GM21825 (cell line): Measurements from ENCODE around the gene SIK1.
"Not testable (repeated sequence)": the region's sequence is repeated elsewhere in the genome, so short reads cannot be mapped to it uniquely, and the experiment has no call there.

Source experiments
- ATAC-seq: cut with Tn5 transposase; IDR thresholded peaks from one replicate; pipeline ENCODE4 v1.9.1; 2021; ENCODE audit warnings: mild to moderate bottlenecking, moderate library complexity; ENCODE audit not compliant: unreplicated experiment

Gene SIK1

DNA sequence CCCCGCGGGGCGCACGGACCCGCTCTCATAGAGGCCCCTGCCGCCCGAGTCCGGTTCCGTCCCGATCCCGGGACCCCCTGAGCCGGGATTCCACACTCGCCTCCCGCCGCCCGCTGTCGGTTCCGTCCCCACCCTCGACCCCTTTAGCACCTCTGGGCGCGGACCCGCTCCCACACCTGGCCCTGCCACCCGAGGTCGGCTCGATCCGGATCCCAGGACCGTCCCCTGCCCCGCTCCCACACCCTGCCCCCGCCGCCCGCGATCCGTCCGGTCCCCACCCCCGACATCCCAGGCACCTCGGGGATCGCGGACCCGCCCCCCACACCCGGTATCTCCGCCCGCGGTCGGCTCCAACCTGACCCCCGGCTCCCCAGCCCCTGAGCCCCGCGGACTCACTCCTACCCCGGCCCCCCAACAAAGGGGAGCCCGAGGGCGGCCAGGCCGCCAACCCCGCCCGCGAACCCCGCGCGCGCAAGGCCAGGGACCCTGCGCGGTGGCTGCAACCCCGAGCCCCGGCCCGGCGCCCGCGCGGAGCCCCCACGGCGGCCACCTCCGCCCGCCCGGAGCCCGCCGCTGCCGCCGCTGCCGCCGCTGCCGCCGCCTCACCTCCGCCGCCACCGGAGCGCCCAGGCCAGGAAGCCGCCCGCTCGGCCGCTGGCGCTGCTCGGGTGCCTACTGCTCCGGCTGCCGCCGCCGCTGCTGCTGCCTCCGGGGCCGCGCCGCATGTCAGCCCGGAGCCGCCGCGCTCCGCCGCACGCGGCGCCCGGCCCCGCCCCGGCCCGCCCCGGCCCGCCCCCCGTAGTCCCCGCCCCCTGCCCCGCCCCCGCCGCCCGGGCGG is at the start of gene SIK1:
Gene SIK1, minus strand, starts transcription at position 728 of the 838 bp plus-strand sequence. CDS start 953 bp downstream, outside the sequence.
- ATAC-seq = not testable (repeated sequence)

DNA sequence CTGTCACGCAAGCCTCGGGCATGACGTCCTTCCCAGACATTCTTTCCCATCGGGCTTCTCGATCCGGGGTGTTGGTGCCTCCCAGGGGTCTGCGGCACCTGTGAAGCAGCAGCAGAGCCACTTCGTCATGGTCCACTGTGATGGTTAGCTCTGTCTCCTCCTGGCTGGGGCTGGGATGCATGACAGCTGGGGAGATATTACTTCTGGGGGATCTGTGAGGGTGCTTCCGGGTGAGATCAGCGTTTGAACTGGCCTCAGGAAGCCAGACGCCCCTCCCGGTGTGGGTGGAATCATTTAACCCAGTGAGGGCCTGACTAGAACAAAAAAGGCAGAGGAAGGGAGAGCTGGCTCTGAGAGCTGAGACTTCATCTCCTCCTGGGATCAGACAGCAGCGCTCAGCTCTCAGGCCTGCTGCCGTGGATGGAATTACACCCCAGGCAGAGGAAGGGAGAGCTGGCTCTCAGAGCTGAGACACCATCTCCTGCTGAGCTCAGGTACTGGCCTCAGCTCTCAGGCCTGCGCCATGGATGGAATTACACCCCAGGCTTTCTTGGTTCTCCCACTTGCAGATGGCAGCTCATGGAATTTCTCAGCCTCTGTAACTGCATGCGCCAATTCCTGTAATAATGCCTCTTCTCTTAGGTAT is 44.8 kb upstream of the SIK1 start:
- not testable (repeated sequence) for ATAC-seq

DNA sequence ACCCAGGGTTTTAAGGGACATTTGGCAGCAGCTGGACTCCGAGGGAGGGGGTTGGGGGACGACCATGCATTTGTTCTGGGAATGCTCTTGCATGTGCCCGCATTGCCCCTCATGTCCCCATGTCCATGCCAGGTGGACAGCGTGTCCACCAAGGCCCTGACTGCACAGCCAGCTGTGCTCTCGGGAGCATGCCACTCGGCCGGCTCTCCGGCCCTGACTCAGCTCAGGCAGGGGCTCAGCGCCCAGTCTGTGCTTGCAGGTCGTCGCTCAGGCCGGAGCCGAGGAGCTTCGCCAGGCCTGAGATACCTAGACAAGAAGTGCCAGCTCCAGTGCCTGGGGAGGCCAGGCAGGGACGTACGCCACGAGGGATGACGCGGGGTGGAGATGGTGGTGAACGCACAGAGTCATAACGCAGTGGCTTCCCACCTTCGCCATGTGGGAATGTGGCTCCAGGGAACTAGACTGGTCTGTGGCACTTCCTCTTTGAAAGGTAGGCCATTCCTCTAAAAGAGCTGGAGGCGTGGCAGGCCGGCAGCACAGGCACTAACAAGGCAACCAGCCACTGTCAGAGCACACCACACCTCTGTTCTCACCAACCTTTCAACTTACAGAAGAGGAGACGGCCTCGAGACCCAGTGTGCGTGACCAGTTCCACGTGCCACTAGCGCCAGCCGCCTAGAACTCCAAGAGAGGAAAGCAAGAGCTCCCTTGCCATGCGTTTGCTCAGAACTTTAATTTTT is 43.0 kb upstream of the SIK1 start:
- not testable (repeated sequence) for ATAC-seq

DNA sequence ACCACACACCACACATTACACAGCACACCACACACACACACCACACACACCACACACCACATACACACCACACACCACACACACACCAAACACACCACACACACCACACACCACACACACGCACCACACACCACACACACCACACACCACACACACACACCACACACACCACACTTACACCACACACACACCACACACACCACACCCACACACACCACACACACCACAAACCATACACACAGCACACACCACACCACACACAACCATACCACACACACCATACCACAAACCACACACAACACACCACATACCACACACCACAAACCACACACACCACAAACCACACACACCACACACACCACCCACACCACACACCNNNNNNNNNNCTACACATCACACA is 40.9 kb upstream of the SIK1 start:
- no peak for ATAC-seq

DNA sequence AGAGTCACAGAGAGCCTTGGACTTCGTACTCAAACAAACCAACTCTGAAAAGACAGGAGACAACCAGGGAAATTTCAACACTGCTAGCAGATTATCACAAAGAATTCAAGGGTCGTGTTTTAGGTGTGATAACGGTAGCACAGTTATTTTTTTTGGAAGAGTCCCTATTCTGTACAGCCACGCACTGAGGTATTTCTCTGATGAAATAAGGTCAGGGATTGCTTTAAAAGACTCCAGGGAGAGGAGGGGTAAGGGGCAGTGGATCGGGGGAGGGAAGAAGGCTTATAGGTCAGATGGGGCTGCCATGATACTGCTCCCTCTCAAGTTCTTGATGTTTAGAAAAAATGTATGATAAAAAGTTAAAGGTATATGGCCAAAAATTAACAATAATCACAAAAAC is 38.2 kb upstream of the SIK1 start:
- ATAC-seq = not testable (repeated sequence)

DNA sequence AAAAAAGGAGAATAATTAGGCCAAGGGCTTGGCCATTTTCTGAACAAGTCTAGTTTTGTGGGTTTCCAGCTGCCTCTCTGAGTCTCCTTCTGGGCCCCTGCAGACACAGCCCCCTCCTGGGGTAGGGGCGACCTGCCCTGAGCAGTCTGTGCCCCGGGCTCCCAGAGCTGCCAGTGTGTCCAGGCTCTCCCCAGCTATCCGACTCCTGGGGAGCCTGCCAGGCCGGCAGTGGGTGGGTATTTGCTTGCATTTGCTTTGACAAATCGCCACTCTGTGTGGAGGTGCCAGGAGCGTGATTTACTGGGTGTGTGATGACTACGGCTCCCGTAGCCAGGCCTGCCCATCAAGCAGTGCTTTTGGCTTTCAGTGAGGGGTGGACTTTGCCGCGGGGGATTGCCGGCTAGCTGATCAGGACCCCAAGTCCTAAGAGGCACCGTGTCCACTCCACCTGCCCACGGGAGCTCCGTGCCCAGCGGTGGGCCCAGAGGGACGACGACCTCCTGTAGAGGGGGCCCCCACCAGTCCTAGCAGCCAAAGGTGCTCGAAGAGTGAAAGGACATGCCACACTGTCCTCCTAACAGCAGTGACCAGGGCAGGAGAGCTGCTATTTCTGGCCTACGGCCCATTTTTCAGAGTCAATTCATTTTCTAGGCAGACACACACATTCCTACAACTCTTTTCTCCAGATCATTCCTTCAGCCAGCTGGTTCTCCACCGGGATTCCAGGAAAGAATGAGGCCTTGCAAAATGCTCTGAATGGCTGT is 36.7 kb upstream of the SIK1 start:
- ATAC-seq = not testable (repeated sequence)

DNA sequence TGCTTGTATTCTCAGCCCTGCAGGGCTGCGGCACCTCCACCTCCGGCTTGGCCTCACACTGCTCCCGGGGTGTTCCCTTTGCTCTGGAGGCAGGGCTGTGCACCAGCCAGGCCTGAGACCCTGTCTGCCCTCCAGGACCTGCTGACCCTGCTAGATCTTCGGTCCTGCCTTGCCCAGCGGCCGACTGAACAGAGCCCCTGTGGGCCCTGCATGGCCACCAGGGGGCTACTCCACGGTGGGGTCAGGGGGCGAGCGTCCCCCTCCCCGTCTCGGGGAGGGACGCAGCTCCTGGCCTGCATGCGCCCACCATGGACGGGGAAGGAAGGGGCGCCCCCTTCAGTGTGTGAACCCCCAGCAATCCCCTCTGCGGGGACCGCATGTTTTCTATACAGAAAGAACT is 36.0 kb upstream of the SIK1 start:
- ATAC-seq = not testable (repeated sequence)

DNA sequence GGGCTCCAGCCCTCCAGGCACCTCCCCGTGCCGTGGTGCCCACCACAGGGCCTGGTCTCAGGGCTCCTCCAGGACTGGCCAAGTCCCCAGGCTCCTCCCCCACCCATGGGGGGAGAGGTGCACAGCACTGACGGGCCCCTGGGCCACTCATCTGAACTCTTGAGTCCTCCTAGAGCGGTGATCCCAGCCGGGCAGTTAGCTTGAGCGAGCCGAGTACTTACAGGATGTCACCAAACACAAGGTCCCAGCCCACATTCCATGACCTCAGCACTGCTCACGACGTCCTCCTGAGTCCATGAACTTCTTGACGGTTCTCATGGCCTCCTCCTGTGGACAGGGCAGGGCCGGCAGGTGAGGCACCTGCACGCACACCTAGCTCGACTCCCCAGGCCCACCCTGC is 33.5 kb upstream of the SIK1 start:
- ATAC-seq = not testable (repeated sequence)

DNA sequence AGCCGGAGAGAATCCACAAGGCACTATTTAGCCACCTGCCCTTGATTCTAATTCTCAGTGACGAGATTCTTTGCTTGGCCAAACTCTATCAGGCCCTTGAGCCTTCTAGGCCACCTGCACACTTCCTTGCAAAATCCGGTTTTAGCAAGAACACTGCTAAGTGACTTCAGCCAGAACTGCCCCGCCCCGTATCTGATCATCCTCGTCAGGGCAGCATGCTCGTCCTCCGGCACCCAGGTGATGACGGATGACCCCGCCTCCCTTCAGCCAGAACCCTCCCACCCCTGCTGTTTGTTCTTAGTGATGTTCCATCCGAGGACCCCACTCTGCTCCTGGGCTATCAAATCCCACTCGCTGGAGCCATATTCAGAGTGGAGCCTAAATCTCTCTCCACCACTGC is 32.1 kb upstream of the SIK1 start:
- not testable (repeated sequence) for ATAC-seq

DNA sequence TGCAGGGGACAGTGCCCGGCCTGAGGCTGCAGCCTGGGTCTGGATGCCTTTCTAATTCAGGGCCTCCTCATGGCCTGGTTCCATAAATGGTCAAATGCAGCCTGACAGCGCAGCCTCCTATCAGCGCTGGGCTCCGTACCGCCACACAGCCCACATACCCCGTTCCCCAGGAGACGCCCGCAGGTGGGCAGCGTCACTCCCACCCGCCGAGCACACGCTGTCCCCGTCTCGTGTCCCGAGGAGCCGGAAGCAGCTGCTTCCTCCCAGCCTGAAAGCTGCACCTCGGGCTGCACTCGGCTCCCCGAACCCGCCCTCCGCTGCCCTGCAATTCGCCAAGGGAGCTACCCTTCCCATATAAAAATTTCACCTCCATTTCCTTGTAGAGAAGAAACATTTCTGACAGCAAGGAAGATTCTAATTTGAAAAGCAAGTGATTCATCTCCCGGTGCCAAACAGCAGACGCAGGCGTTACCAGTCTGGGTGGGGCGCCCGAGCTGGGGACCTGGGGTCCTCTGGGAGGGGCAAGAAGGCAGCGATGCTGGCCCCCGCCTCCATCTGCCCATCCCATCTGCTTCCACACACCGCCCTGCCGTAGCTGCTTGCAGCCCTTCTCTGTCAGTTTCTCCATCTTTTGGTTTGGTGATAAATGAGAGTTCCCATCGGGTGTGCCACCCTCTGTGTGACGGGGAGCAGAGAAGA is 29.8 kb upstream of the SIK1 start:
- ATAC-seq = not testable (repeated sequence)

DNA sequence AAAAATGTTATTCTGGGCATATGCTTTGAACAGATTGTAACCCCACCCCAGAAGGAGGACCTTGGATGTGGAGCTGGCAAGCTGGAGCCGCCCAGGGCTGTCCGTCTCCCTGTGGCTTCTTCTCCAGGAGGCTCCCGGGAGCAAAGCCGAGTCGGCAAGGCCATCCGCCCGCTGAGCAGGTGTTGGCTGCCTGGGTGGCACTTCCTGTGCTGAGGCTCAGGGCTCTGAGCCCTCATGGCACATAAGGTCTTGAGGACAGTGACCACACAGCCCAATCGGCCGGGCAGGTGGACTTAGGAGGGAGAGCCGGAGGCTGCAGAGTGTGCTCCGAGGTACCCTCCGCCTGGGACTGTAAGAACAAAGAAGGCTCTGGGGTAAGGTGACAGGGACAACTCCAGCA is 28.8 kb upstream of the SIK1 start:
- ATAC-seq = not testable (repeated sequence)

DNA sequence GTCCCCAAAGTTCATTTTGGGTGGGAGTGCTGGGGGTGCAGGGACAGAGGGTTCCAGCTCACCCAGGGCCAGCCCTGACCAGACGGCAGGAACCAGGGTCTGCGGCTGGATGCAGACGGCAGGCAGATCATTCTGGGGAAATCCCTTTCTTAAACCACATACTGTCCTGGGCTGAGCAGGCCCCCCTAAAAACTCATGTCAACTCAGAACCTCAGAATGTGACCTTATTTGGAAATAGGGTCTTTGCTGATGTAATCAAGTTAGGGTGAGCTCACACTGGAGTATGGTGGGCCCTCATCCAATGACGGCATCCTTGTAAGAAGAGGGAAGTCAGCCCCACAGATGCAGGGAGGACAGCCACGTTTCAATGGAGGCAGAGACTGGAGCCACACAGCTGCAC is 27.2 kb upstream of the SIK1 start:
- ATAC-seq = not testable (repeated sequence)

DNA sequence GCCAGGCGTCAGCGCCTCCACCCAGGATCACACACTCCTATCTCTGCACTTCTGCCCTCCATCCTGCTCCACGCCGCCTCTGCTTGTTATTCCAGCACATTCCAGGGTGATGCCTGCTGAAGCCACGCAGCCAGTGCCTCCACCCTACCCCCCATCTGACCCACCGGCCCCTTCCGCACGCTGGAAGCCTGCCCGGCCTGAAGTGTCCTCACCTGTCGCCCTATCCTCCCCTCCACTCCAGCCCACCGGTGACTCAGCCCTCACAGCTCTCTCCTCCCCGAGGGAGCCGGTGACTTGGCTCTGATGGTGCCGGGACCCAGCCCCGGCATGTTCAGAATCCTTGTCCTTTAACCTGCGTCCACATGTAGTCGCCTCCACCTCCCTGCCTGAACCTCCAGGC is 24.9 kb upstream of the SIK1 start:
- ATAC-seq = not testable (repeated sequence)

DNA sequence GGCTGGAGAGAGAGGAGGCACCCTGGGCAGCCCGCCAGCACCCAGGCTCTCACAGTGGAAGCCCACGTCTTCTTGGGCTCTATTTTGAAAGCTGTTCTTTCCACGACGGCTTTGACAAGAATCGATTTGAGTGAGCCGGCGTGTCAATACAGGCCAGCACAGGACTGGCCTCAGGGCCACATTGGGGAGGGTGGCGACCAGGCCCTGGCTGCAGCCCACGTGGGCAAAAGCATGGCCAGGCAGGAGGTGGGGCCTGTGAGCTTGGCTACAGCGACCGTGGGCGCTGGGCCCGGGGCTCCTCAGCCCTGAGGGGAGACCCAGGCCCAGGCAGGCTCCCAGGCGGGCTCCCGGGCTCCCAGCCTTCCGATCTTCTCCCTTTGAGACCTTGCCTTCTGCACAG is 23.4 kb upstream of the SIK1 start:
- ATAC-seq = not testable (repeated sequence)

DNA sequence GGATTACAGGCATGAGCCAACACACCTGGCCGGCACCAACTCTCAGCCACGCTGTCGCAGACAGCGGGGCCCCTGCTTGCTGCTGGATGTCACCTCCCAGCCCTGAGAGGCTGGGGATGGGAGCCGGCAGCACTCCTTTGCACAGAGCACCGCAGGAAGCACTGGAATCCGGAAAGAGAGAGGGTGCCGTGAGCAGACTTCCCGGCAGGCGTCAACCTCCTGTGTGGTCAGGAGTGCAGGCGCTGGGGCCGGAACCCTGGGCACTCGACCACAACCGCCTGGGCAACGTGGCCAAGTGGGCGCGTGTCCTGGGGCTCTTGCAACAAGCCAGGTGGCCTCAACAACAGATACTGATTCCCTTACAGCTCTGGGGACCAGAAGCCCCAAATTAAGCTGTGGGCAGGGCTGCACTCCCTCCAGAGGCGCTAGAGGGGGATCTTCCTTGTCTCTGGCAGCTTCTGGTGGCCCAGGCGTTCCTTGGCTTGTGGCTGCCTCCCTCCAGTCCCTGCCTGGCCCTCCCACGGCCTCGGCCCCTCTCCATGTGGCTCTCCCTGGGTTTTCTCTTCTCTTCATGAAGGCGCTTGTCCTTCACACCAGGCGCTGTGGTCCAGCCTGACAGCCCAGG is 20.5 kb upstream of the SIK1 start:
- not testable (repeated sequence) for ATAC-seq

DNA sequence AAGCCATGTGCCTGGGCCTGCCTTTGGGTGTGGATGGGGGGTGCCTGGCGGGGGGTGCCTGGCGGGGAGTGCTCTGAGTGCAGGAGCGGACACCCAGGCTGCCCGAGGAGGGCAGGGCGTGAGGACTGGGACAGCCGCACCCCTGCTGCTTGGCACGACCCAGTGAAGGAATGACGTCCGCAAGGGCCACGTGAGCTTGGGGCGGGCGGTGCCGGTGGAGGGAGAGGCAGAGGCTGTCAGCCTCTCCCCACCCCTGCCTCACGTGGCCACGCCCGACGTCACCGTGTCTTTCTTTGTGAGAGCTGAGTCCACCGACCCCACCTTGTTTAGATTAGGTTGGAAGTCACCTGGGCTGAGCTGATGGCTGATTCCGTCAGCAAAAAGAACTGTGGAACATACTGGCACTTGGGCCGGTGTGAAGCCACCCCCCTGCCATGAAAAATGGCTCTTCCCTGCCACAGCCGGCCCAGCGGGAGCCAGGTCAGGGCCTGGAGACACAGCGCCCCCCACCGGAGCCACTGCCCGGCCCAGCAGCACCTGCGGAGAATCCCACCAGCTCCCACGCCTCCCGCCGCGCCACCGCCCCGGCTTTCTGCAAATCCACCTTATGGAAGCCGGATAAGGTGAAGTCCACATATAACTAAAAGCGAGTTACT is 19.5 kb upstream of the SIK1 start:
- not testable (repeated sequence) for ATAC-seq

DNA sequence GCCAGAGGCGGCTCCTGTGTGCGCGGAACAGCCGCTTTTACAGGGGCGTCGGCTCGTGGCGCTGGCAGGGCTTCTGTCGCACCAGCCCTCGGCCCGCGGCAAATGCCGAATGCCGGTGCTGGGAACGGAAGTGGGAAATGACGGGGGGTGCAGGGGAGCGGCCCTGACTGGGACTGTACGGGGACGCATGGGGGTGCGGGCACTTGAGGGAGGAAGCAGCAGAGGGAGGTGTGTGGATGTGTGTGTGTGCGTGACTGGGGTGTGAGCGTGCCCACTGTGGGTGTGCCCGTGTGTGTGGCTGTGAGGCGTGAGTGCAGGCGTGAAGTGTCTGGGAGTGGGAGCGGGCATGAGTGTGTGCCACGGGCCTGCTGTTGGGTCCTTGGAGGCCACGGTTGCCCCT is 17.6 kb upstream of the SIK1 start:
- not testable (repeated sequence) for ATAC-seq

DNA sequence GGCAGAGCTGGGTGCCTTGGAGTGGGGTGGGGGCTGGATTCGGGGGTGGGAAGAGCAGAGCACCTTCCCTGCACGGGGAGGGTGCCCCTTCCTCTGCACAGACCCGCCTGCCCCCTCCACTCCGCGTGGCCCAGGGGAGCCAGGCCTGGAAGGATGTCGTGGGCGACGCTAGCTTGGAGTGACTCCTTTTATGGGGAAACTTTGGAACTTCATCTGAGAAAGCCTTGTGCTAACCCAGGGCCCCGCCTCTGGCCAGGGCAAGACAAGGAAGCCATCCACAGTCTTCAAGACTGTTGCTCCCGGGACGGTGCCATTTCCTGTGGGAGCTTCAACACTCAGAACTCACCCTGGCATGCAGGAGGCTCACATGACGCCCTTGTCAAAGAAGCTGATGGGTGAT is 15.6 kb upstream of the SIK1 start:
- ATAC-seq = not testable (repeated sequence)
